ENCODE measurements around the gene CBX6. TPM values are rescaled to one million over a fixed set of nuclear protein-coding genes. Genes with fewer than 3 reads are reported as not detected.

The CBX6 gene
- total RNA-seq, 1 experiment from 2014 or later: 90.0 TPM

DNA sequence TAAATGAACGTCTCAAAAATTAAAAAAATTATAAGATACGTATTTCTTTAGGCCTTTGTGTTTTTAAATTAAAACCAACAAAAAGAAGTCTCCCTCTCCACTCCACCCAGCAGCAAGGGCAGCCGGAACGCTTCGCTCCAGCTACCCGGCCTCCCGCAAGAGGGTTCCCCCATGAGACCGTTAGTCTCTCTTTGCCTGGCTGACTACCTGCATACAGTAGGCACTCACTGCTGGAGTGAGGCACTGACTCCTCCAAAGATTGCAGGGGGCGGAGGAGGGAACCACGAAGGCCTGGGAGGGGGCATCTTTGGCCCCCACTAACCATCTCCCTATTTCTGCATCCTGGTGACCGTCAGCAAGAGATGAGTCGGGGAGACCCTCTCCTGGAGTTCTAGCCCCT, 10.1 kb downstream of the CBX6 start (continued):
- no peak for TF ChIP-seq YY1 (IDR thresholded peaks at IDR 0.05; ENCODE audit: extremely low read depth, insufficient replicate concordance, low read depth, low read length)
- TF ChIP-seq EGR1 (IDR thresholded peaks at IDR 0.05; ENCODE audit: low read depth): no peak
- TF ChIP-seq EZH2 (IDR thresholded peaks at IDR 0.05): no peak
- TF ChIP-seq ZNF274 (IDR thresholded peaks at IDR 0.05; ENCODE audit: low read depth, low read length): no peak

DNA sequence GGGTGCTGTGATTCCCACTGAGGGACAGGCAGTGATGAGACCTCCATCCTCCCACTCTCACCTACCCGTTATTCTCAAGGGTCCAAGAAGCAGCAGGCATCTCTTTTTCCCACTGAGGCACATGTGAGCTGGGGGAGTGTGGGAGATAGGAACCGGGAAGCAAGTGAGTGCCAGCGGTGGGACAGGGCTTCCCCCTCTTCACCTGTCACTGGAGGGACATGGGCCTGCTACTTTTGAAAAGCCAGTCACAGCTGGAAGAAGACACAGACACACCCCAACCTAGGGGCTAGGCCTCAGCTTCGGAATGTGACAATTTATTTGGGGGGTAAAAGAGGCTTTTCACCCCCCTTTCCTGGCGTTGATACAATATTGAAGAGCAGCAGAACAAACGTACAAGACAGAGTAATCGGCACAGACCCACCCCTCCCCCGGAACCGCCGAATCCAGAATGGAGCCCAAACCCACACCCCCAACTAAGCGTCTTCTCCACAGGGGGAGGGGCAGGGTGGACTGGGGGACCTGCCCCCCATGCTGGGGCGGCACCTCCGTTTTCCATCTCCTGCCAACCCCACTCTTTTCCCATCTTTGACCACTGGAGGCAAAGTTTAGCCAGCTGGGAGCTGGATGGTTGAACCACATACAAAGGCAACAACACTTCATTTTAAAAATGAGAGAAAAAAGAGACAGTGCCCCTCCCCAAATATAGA, 10.7 kb downstream of the CBX6 start:
- Histone ChIP-seq H4K20me1 (ENCODE audit: insufficient read depth) (no peaks in the 10 kb centered on the region), H3K9me3 (ENCODE audit: control insufficient read depth in 1 of 2, insufficient read depth in 1 of 2, low read depth in 1 of 2, low read length in 2 of 2) (no peaks in the 10 kb centered on the region), H3K4me1 (ENCODE audit: control insufficient read depth in 1 of 2, insufficient read depth in 2 of 2, low read length in 2 of 2) (no peaks in the 10 kb centered on the region), H3K4me2 (ENCODE audit: low read length) (no peak overlapping the region), H3K4me3 (replicated peaks in 1 of 2; ENCODE audit: low read depth in 1 of 2, low read length in 2 of 2) (no peak overlapping the region), H3K9ac (ENCODE audit: low read length) (no peak overlapping the region), H3K9me2 (ENCODE audit: insufficient read depth) (no peaks in the 10 kb centered on the region), H3K27me3 (ENCODE audit: insufficient read depth, low read length) (no peaks in the 10 kb centered on the region), H3K27ac (ENCODE audit: low read depth, low read length) (no peak overlapping the region), H2AFZ (ENCODE audit: low read depth, low read length, poor library complexity, severe bottlenecking) (no peak overlapping the region), H3K79me2 (ENCODE audit: insufficient read depth, low read length) (peaks cover 6% of the 10 kb centered on the region; the same call in 1 of the 2 replicates), H3K36me3 (ENCODE audit: control insufficient read depth in 1 of 2, insufficient read depth in 2 of 2, low read length in 2 of 2) (peaks cover 11% of the 10 kb centered on the region in 2 experiments; a peak in 3 of 4 replicates)
- POLR2A ChIA-PET: no interaction called here
- intact Hi-C loops (cut with micrococcal nuclease): no loop called here
- RAD21 ChIA-PET (ENCODE audit: low non-redundant PET in 1 of 2, low total read pairs in 2 of 2, uncharacterized antibody in 2 of 2, unreplicated experiment in 2 of 2): no interaction called here
- TF ChIP-seq CEBPB (IDR thresholded peaks at IDR 0.05; ENCODE audit: low read depth) (no peak), CTCF (IDR thresholded peaks at IDR 0.05 in 2 of 3, conservative IDR thresholded peaks at IDR 0.05 in 1 of 3; ENCODE audit: borderline replicate concordance in 1 of 3, insufficient read depth in 1 of 3, low read depth in 2 of 3, low read length in 2 of 3) (peak in 2 of 3 experiments; percentile 20 to 25; a peak in 2 of 6 replicates)
- DNase-seq (ENCODE audit: low read depth, low spot score): no peak
- peak; percentile 35 for ATAC-seq
- no TSS peak for BruUV-seq (replicated peaks)
- CTCF ChIA-PET: interaction anchor here (0.6 to 1.2 kb wide), 3 partner anchors 9 to 260 kb away, joined by 3 to 4 read pairs (median 3); no protein-coding TSS in a partner anchor

Measured in HCT116 (cell line).